Measurements from ENCODE around the gene KLHL22.

DNA sequence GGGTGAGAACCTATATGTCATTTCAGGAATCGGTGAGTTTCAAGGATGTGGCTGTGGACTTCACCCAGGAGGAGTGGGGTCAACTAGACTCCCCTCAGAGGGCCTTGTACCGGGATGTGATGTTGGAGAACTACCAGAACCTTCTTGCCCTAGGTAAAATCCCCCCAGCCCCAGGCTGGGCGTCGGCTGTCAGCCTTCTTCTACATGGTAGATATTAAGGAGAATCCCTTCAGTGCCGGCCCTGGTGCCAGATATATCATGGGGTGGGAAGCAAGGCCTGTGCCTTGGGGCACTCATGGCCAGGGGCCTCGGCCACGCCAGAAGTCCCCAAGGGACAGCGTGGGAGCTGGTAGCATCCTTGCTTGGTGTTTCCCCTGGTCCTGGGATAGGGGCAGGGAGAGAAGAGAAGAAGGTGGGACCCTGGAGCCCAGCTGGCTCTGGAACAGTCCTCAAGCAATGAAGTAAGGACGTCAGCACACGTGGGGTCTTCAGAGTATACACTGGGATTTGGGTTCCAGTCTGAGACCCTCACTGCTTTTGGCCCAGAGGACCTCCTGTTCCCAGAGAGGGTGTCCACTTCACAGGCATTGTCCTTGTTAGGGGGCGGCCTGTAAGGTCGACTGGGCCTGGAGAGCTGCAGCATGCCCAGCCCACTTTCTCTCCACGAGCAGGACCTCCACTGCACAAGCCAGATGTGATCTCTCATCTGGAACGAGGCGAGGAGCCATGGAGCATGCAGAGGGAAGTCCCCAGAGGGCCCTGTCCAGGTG is 94.8 kb downstream of the KLHL22 start:
- no peak for TF ChIP-seq POLR2A (IDR thresholded peaks at IDR 0.05)
- TF ChIP-seq, protein P1, sequence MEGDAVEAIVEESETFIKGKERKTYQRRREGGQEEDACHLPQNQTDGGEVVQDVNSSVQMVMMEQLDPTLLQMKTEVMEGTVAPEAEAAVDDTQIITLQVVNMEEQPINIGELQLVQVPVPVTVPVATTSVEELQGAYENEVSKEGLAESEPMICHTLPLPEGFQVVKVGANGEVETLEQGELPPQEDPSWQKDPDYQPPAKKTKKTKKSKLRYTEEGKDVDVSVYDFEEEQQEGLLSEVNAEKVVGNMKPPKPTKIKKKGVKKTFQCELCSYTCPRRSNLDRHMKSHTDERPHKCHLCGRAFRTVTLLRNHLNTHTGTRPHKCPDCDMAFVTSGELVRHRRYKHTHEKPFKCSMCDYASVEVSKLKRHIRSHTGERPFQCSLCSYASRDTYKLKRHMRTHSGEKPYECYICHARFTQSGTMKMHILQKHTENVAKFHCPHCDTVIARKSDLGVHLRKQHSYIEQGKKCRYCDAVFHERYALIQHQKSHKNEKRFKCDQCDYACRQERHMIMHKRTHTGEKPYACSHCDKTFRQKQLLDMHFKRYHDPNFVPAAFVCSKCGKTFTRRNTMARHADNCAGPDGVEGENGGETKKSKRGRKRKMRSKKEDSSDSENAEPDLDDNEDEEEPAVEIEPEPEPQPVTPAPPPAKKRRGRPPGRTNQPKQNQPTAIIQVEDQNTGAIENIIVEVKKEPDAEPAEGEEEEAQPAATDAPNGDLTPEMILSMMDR (IDR thresholded peaks at IDR 0.05) = no peak
